Mammary epithelial cell (primary cell): ENCODE data around the gene FAM53B.

ENCODE experiments used
- EZH2 ChIP-seq: IDR thresholded peaks from 2 replicates; pipeline ENCODE4 v1.6.1; 2012; ENCODE audit warnings: low read length, inconsistent platforms, borderline replicate concordance
- TF ChIP-seq, protein P1 (sequence below), 2 donors: IDR thresholded peaks in 1 of 2; conservative IDR thresholded peaks in 1 of 2; 2 replicates each; pipeline ENCODE4 v1.5.1; 2011 to 2012; ENCODE audit warnings: inconsistent platforms in 2 of 2, low read length in 2 of 2, mild to moderate bottlenecking in 2 of 2, control low read depth in 1 of 2, low read depth in 1 of 2; ENCODE audit not compliant: insufficient read depth in 1 of 2; ENCODE audit errors: extremely low read depth in 1 of 2

DNA sequence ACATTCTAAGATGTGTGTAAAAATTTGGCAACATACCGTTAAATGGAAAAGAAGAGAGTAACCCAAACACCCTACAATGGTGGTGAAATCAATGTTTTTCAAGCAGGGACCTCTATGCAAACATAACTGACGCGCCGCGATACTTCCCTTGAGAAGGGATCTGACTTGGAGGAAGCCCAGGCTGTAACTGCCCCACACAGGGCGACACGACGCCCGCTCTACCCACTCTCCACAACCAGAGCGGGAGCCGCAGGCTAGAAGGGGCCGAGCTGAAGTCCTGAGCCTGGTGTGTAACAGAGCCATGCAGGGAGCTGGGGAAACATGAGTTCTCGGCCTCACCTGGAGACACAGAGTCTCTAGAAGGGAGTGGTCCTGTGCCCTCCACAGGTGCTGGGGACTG is 120.2 kb downstream of the FAM53B start:
- TF ChIP-seq, protein P1, sequence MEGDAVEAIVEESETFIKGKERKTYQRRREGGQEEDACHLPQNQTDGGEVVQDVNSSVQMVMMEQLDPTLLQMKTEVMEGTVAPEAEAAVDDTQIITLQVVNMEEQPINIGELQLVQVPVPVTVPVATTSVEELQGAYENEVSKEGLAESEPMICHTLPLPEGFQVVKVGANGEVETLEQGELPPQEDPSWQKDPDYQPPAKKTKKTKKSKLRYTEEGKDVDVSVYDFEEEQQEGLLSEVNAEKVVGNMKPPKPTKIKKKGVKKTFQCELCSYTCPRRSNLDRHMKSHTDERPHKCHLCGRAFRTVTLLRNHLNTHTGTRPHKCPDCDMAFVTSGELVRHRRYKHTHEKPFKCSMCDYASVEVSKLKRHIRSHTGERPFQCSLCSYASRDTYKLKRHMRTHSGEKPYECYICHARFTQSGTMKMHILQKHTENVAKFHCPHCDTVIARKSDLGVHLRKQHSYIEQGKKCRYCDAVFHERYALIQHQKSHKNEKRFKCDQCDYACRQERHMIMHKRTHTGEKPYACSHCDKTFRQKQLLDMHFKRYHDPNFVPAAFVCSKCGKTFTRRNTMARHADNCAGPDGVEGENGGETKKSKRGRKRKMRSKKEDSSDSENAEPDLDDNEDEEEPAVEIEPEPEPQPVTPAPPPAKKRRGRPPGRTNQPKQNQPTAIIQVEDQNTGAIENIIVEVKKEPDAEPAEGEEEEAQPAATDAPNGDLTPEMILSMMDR (conservative IDR thresholded peaks at IDR 0.05 in 1 of 2, IDR thresholded peaks at IDR 0.05 in 1 of 2; ENCODE audit: extremely low read depth in 1 of 2, insufficient read depth in 1 of 2, low read depth in 1 of 2, low read length in 2 of 2) = no peak
- no peak for TF ChIP-seq EZH2
